Amygdala (tissue), 56 donors: ENCODE results near the gene XRCC6.
A peak's percentile ranks its signal among the peaks of the same experiment; 100 is the strongest.
"Not testable (repeated sequence)": the region's sequence is repeated elsewhere in the genome, so short reads cannot be mapped to it uniquely, and the experiment has no call there.

Experiments used
- DNase-seq, 56 donors: peaks; one replicate each; lab custom pipeline; 2025; lab: John Stamatoyannopoulos, UW

The XRCC6 gene

DNA sequence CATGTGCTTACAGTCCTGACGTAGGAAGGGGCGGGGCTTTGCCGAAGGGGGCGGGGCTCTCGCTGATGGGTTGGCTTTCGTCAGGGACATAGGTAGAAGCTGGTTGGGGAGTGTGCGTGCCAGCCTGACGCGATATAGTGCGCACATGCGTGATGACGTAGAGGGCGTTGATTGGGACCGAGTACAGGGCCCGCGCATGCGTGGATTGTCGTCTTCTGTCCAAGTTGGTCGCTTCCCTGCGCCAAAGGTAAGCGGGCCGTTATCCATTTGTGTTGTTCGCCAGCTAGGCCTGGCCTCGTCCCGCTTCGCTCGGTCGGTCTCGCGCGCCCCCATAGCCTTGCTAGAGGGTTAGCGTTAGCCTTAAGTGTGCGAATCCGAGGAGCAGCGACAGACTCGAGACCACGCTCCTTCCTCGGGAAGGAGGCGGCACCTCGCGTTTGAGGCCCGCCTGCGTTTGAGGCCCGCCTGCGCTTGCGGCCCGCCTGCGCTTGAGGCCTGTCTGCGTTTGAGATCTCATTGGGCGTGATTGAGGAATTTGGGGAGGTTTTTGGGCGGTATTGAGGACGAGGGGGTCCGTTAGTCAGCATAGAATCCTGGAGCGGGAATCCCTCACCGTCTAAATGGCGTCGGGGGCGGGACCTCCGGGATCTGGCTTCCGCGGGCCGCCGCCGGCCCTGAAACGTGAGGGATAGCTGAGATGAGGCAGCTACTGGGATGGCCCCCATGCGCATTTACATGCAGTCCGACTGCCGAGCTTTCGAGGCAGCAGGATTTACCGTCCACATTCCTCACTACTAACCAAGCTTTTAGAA lies at the start of gene XRCC6:
Gene XRCC6 (plus strand): TSS at position 197 of the 812 bp plus-strand sequence. CDS start 710 bp downstream, outside the sequence.
- DNase-seq = peak; percentile 83 to 100 (median 99)

DNA sequence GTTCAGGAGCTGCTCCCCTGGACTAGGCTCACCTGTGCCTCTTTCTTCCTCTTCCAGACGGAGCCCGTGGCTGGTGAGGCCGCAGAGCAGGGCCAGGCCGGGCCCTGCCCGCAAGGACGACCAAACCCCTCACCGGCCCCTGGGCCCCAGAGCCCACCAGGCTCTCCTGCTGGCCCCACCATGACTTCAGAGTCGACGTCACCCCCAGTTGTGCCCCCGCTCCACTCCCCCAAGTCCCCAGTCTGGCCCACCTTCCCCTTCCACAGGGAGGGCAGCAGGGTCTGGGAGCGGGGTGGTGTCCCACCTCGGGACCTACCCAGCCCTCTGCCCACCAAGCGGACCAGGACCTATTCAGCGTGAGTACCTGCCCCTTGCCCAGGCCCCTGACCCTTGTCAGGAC lies 49.3 kb upstream of the XRCC6 start:
- DNase-seq = no peak

DNA sequence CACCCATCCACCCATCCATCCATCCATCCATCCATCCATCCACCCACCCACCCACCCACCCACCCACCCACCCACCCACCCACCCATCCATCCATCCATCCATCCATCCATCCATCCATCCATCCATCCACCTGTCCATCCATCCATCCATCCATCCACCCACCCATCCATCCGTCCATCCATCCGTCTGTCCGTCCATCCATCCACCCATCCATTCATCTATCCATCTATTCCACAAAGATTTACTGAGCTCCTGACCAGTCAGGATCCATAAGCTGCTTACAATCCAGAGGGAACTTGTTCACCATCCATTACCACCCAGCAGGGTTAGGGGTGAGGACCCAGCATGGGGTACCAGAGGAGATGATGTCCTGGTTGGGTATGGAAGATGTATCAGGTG lies 48.8 kb upstream of the XRCC6 start:
- not testable (repeated sequence) for DNase-seq

DNA sequence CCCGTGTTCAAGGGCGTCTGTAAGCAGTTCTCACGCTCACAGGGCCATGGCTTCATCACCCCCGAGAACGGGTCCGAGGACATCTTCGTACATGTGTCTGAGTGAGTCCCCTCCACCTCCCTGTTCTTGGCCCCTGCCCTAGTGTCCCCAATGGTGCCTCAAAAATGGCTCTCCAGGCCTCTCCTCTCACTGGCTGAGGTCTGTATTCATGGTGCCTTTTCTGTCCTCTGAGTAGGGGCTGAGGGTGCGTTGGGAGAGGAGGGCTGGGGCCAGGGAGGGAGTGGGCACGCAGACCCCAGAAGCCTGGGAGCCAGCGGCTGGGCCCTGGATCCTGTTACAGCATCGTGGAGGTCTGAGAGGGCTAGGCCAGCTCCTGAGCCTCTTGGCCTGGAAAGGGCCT lies 47.4 kb upstream of the XRCC6 start:
- DNase-seq = no peak

DNA sequence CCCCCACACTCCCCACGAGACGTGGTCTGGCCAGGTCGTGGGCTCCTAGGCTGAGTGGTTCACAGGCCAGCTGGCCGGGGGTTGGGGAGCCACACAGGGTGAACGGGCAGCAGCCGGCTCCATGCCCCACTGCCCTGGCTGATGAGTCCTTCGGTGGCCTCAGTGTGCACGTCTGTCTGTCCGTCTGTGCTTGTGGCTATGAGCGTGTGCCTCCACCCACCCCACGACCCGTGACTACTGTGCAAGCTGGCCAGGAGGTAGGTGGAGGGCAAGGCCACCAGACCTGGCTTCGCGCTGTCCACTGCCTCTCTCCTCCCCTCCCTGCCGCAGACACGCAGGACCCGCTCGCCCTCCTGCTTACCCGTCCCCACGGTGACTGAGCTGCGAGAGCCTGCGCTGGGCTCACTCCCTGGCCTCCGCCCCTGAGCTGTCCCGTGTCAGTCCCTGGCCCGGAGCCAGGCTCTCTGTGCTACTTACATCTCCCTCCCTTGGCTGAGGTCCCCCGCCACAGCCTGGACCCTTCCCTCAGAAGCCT lies 46.2 kb upstream of the XRCC6 start:
- DNase-seq = peak in 20 of 56 donors; percentile 16 to 65 (median 44)

DNA sequence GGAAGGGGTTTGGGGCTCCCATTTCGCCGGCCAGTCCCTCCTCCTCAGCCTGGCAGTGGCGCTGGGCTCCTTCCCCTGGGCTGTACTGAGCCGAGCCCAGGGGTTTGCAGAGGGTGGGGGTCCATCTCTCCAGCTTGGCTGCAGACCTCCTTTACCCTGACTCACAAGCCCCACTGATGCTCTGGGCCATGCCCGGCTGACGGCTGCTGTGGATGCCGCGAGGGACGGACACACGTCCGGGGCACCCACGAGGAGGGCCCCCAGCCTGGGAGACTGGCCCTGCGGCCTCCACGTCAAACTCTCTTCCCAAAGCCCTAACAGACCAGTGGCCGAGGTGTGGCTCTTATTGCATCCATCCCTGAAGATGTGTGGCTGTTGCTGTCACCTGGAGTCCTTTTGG lies 45.6 kb upstream of the XRCC6 start:
- no peak for DNase-seq

DNA sequence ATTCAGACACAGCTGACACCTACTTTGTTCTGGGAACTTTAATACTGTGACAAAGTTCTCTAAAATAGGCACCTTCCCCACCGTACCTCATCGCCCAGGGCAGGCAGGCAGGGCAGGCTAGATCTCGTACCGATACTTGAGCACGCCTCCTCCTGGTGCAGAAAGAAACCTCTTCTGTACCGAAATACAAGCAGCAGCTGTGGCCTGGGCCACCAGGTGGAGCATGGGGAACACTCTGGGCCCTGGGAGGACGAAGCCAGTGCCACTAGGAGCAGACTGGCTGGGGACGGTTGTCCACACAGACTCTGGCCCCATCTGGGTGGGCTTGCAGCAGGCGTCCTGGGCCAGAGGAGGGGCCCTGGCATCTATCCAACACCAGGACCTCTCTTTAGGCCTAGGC lies 44.2 kb upstream of the XRCC6 start:
- peak in 11 of 56 donors; percentile 7 to 48 (median 24) for DNase-seq

DNA sequence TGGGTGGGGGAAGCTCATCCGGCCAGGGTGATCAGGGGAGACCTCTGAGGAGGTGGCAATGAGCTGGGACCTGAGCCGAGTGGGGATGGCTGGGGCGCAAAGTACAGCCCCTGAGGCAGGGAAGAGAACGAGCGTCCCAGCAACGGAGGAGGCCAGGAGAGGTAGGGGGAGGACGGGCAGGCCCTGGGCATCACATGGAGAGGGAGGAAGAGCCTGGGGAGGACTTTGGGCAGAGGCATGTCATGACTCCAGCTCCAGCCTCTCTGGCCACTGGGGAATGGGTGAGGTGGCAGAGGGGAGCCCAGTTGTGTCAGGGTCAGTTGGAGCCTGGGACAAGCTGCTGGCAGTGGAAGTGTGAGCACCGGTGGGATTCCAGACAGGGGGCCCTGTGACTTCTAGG lies 43.0 kb upstream of the XRCC6 start:
- DNase-seq = no peak

DNA sequence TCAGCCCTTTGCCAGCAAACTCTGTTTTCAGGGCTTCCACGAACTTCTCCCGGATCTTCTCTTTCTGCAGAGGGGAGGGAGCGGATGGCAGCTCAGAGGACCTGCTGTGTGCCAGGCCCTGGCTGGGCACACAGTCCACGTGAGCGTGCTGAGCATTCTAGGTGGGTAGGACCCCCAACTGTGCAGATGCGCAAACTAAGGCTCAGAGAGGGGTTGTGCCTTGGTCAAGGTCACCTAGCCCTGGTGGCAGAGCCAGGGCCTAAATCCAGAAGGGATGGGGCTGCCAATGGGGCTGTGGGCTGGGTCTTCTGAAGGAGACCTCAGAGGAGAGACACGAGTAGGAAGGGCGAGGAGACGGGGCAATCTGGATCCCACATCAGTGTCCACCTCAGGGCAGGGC lies 42.3 kb upstream of the XRCC6 start:
- DNase-seq = peak in 2 of 56 donors; percentile 17 to 18

DNA sequence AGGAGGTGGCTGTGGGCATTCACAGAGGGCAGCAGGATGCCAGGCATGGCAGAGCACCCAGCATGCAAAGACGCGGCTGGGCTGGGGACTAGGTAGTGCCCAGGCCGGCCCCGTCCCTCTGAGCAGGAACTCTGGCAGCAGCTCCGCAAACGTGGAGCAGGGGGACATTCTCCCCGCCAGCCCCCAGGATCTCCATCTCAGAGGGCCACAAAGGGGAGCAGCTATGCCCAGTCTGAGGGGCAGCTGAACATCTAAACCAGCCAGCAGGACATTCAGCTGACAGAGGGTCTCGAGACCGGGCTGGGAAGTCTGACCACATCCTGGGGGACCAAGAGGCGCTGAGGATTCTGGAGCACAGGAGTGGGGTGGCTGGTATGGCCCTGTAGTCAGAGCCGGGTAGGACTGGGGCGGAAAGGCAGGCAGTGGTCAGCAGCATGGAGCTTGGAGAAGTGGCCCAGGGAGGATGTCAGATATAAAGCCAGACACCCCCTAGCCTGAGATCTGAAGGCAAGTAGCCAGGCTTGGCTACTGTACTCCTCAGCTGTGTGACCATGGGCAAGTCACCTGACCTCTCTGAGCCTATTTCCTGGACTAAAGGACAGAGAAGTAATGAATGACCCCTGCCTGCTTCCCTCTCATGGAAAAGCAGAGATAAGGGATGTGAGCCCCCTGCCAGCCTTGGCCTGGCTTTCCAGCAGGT lies 41.6 kb upstream of the XRCC6 start:
- DNase-seq = no peak

DNA sequence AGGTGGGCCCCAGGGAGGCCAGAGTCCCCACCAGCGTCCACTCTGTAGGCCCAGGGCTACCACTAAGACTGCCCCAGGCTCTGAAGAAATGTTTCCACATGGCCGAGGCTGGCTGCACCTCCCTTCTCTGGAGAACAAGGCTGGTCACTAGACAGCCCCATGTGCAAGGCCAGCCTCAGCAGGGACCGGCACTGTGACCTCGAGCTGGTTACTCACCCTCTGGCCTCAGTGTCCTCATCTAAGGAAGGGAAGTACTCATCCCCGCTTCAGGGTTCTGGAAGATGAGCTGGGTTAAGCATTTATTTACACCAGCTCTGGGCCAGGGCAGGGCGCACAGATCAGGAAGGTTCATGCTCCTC lies 41.1 kb upstream of the XRCC6 start:
- DNase-seq = no peak

DNA sequence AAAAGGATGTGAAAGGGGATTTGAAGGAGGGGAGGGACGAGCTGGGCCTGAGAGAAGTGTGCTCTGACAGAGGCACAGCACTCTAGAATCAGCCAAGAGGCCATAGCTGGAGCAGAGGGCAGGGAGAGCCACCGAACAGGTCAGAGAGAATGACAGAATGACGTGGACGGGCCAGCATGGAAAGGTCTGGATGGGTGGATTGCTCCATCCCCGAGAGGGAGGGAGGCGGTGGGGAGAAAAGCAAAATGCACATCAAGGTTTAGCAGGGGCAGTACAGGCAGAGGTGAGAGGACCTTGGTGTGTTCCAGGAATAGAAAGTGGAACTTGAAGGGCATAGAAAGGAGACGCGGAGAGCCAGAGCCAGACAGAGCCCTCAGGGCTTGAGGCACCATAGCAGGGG lies 38.4 kb upstream of the XRCC6 start:
- DNase-seq = no peak

DNA sequence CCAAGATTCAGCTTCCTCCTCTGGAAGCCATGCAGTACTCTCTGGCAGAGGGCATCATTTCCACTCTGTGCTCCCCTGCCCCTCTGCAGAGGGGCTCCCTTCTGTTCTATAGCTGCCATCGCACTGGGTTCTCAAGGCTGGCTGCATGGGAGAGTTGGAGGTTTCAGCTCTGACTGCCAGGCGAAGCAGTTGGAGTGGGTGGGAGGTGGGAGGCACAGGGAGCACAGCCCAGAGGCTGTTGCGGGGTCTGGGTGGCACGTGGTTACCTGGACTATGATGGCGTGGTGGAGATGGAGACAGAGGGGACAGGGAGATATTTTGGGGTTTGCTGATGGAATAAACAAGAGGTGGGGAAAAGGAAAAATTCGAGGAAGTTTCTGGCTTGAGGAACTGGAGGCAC lies 36.2 kb upstream of the XRCC6 start:
- no peak for DNase-seq

DNA sequence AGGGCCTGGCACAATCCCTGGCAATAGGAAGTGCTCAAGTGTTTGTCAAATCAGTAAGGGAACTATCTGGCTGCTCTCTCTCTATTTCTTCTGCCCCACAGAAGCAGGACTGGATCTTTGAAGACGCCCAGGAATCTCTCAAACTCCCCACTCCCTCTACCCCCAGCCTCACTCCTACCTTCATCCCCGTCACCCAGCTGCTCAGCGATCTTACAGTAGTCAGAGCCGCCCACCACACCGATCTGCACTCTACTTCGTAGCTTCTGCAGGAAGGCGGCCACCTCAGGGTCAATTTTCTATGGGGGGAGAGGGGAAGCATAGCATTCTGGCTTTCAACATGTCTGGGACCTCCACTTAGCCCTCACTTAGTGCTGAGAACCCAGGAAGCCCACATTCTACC lies 35.2 kb upstream of the XRCC6 start:
- no peak for DNase-seq

DNA sequence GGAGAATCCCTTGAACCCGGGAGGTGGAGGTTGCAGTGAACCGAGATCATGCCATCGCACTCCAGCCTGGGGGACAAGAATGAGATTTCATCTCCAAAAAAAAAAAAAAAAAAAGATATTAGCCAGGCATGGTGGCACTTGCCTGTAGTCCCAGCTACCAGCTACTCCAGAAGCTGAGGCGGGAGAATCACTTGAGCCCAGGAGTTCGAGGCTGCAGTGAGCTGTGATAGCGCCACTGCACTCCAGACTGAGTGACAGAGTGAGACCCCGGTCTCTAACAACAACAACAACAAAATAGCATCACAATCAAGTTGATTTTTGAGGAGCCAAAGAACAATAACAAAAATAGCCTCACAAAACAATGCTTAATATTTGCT lies 33.8 kb upstream of the XRCC6 start:
- no peak for DNase-seq

DNA sequence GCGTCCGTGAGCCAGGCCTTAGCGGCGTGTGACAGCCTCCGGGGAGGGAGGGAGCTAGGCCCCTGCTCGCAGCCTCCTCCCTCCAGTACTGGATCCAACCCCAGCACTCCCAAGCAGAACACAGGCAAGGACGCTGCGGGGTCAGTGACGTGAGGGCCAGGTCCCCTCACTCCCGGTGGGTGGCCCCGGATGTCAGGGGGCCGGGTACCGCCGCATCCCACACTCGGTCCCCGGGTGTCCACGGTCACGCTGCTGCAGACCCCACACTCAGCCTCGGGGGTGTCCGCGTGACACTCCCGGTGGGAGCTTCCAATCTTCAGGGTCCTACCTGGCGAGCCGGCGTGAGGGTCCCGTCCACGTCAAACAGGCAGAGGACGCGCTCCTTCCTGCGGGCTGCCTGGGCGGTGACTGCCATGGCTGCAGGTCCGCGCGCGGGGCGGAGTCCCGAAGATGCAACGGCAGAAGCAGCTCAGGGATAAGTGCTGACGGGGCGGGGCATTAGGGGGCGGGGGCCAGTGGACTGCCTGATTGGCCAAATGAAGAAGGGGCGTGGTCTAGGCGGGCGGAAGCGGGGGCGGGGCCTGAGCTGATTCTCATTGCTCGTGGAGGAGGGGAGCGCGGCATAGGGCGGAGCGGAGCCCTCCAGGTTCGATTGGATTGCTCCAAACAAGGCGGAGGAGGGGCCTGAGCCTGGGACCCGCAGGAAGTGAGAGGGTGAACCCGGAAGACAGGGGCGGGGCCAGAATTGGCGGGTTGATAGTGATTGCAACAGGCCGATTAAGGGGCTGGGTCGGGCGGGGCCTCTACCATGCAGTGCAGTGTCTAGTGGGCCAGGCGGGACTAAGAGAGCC lies 31.5 kb upstream of the XRCC6 start, which contains the start of gene PMM1:
Gene PMM1 (minus strand): TSS at position 450 of the 851 bp plus-strand sequence. CDS start 35 bp downstream, at position 415.
- DNase-seq = peak; percentile 73 to 100 (median 100)

DNA sequence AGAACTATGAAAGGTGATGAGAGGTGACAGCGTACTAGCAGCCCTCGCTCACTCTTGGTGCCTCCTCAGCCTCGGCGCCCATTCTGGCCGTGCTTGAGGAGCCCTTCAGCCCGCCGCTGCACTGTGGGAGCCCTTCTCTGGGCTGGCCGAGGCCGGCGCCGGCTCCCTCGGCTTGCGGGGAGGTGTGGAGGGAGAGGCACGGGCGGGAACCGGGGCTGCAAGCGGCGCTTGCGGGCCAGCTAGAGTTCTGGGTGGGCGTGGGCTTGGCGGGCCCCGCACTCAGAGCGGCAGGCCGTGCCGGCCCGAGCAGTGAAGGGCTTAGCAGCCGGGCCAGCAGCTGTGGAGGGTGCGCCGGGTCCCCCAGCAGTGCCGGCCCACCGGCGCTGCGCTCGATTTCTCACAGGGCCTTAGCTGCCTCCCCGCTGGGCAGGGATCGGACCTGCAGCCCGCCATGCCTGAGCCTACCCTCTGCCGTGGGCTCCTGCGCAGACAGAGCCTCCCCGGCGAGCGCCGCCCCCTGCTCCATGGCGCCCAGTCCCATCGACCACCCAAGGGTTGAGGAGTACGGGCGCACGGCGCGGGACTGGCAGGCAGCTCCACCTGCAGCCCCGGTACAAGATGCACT lies 27.6 kb upstream of the XRCC6 start:
- DNase-seq = not testable (repeated sequence)

DNA sequence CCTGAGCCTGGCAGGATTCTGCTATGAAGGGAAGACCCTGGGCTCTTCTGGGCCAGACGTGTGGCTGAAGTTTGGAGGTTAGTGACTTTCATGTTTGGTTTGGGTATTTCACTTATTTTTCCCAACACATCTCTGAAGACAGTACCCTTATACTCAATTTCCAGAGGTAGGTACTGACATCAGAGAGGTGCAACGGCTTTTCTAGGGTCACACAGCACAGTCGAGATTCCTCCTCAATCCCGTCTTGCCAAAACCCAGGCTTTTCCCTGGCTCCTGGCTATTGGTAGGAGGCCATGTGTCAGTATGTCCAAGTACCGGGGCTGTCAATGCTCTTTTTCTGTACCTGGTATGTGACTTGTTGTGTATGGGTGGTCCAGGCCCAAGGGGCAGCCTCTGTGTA lies 25.4 kb upstream of the XRCC6 start:
- DNase-seq = no peak

DNA sequence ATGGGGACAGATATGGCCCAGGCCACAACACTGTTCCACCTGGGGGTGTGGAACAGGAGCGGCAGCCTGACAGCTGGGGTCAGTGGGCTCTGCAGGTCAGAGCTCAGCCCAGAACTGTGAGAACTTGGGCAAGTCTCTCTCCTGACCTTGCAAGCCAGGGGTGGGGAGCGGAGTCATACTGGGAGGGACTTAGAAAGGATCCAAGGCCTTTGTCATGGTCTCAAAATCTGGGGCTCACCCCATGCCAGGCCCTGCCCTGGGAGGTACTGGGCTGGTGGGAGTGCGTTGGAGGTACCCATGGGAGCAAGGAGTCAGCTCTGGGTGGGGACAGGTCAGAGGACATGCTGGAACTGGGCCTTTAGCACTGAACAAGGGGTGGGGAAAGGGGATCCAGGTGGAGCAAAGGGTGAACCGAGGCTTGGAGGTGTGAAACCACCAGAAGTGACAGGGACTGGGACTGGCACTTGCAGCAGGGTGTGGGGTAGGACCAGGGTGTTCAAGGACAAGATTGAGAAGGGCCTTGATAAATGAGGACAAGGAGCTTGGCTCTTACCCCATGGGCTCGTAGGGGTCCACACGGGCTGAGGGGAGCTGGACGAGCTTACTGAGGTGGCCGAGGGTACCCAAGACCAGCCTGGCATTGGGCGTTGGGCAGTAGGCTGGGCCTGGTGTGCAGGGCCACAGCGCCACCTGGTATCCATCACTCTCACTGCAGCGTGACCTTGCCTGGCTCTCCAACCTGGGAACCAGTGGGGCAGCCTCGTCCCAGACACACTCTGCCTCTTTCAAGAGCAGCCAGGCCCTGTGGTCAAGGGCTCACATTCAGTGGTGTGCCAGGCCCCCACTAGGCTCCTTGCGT lies 24.1 kb upstream of the XRCC6 start:
- DNase-seq = peak in 39 of 56 donors; percentile 10 to 67 (median 37)
